D721Med (cell line): ENCODE results near the gene PRR23E.

Source experiments
- DNase-seq: peaks from one replicate; pipeline ENCODE4 v3.0.0; 2011; ENCODE audit warnings: low spot score; ENCODE audit not compliant: insufficient read length
- FAIRE-seq: peaks from 2 replicates; lab custom pipeline; 2011; peaks lifted over from hg19 to GRCh38; lab: Jason Lieb, UNC
- CTCF ChIP-seq: IDR thresholded peaks from 2 replicates; pipeline ENCODE4 v1.5.1; 2012; ENCODE audit warnings: mild to moderate bottlenecking, control low read depth; ENCODE audit not compliant: insufficient read depth; ENCODE audit errors: missing control alignments

PRR23E gene

GRCh38 chr3:127171320-127171719, 21.6 kb upstream of the PRR23E start:
- FAIRE-seq, result no peak
- DNase-seq, result no peak
- no peak for TF ChIP-seq CTCF

DNA sequence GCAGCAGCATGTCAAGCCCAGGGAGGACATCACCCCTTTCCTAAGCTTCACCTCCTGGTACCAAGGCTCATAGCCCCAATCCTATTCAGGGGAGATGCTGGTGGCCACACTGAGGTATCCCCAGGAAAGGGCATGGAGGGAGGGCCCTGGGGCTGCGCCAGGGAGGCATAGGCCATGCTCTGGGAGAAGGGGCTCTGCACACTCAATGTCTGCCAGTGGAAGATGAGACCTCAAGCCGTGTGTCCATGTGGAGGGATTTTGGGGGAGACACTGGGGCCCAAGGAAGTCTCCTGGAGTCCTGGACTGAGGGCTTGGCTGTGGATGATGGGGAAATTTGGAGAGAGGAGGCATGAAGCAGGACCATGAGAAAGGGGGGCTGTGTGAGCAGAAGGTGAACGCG, 21.2 kb upstream of the PRR23E start:
- DNase-seq (no peak), FAIRE-seq (no peak)
- TF ChIP-seq CTCF, result no peak

- FAIRE-seq (no peak), DNase-seq (no peak)
- no peak for TF ChIP-seq CTCF
Measured at GRCh38 chr3:127172211-127172610, 20.7 kb upstream of the PRR23E start.

DNA sequence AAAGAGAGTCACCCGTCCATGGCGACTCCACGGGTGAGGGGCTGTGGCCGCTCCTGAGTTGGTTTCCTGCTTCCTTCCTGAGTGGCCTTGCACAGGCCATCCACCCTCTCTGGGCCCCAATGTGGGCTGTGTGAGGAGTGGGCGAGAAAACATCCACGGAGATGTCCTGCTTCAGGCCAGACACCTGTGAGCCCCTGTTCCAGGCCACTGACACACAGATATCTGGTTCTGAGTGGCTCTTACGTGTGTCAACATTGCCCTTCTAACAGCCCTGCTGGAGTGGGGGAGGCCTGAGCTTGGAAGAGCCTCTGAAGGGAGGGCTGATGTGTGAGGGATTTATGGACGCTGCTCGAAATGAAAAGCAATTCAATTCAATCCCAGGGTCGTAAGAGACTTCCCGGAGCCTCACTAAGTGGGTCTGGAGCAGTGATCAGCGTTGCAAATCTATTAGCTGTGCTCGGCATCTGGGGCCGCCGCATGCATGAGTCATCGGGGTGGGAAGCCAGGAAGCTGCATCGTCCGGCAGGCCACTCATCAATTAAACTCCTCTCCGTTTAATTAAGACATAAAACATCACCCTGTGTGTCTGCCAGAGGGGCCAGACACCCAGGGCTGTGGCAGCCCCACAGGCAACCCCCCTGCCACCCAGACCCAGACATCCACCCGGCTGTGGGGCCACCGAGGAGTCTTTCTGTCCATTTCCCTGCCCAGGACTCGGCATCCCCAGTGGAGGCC, 20.0 kb upstream of the PRR23E start:
- TF ChIP-seq CTCF, result no peak
- FAIRE-seq (no peak), DNase-seq (no peak)

DNA sequence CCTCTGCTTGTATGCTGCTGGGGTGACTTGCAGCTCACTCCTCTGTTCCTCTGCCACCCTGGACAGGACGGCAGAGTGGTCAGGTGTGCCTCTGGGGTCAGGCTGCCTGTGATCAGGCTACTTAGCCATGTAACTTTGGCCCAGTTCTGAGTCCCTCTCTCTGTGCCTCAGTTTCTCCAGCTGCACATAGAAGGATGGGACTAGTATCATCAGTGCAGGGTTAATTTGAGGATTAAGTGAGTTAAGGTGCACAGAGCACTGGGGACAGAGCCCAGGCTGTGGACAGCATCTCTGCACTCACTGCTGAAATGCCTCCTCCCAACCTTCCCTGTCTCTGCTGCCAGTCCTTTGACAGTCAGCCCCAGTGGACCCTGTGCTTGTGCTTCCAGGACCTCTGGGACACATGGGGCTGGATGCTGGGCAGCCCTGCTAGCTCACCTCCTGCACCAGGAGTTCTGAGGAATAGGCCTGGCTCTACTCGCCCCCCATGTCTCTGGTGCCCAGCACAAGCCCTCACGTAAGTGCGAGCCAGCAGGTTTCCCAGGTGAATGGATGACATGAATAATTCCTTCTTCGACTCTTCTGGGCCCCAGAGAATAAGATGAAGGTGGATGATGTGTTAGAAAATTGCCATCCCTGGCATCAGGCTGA, 19.3 kb upstream of the PRR23E start:
- DNase-seq, result no peak
- no peak for TF ChIP-seq CTCF
- FAIRE-seq, result no peak

DNA sequence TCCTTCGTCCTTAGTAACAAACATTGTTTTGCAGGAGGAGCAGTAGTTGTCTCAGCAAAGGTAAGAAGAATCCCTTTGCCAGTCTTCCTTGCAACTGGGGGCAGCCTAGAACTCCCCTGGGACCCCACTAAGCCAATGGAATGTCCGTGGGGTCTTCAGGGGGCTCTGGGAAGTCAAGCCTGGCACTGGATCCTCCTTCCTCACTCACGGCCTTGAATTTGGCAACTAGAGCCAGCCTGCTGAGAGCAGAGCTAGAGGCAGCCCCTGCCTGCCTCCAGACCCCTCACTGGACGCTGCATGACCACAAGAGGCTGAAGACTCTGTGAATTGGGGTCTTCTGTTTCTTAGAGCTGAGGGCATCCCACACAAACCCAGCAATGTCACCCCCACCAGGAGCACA, 18.6 kb upstream of the PRR23E start:
- no peak for FAIRE-seq
- DNase-seq, result no peak
- TF ChIP-seq CTCF, result no peak

GRCh38 chr3:127174715-127175140, 18.2 kb upstream of the PRR23E start:
- FAIRE-seq (no peak), DNase-seq (no peak)
- TF ChIP-seq CTCF, result no peak
